ENCODE measurements around the gene JMY. TPM values are rescaled to one million over a fixed set of nuclear protein-coding genes. Genes with fewer than 3 reads are reported as not detected.

The JMY gene, protein sequence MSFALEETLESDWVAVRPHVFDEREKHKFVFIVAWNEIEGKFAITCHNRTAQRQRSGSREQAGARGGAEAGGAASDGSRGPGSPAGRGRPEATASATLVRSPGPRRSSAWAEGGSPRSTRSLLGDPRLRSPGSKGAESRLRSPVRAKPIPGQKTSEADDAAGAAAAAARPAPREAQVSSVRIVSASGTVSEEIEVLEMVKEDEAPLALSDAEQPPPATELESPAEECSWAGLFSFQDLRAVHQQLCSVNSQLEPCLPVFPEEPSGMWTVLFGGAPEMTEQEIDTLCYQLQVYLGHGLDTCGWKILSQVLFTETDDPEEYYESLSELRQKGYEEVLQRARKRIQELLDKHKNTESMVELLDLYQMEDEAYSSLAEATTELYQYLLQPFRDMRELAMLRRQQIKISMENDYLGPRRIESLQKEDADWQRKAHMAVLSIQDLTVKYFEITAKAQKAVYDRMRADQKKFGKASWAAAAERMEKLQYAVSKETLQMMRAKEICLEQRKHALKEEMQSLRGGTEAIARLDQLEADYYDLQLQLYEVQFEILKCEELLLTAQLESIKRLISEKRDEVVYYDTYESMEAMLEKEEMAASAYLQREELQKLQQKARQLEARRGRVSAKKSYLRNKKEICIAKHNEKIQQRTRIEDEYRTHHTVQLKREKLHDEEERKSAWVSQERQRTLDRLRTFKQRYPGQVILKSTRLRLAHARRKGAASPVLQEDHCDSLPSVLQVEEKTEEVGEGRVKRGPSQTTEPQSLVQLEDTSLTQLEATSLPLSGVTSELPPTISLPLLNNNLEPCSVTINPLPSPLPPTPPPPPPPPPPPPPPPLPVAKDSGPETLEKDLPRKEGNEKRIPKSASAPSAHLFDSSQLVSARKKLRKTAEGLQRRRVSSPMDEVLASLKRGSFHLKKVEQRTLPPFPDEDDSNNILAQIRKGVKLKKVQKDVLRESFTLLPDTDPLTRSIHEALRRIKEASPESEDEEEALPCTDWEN
- total RNA-seq = 4.0 and 15.1 TPM in 2 replicates

GRCh38 chr5:79235634-79236361 is at the start of gene JMY:
Gene JMY (plus strand): TSS chr5:79236131. CDS start chr5:79236651, 520 bp downstream.

Small RNAs within 50 kb of the gene (small RNA-seq; reads per million reads assigned to genes)
- gene AC016559.1 (ENCODE audit: low replicate concordance) (not detected), gene RF00425 (ENCODE audit: low replicate concordance) (not detected)

Other genes starting within 250 kb of the JMY start
- 1.3 and 1.5 TPM in 2 replicates for gene DMGDH, start 166.5 kb upstream of the JMY start, total RNA-seq
- gene BHMT2, start 166.4 kb upstream of the JMY start, total RNA-seq = 1.1 and 11.6 TPM in 2 replicates
- gene BHMT, start 124.3 kb upstream of the JMY start, total RNA-seq = 0.86 TPM in 1 of 2 replicates, not detected in the other